HUDEP-2 (cell line): ENCODE data around the gene POLR2F.
"Not testable (repeated sequence)": the region's sequence is repeated elsewhere in the genome, so short reads cannot be mapped to it uniquely, and the experiment has no call there.

ENCODE experiments used
- DNase-seq, 76 experiments: peaks; one replicate each; lab custom pipeline; 2025; ENCODE audit not compliant: unreplicated experiment in 76 of 76; lab: John Stamatoyannopoulos, UW

POLR2F gene

DNA sequence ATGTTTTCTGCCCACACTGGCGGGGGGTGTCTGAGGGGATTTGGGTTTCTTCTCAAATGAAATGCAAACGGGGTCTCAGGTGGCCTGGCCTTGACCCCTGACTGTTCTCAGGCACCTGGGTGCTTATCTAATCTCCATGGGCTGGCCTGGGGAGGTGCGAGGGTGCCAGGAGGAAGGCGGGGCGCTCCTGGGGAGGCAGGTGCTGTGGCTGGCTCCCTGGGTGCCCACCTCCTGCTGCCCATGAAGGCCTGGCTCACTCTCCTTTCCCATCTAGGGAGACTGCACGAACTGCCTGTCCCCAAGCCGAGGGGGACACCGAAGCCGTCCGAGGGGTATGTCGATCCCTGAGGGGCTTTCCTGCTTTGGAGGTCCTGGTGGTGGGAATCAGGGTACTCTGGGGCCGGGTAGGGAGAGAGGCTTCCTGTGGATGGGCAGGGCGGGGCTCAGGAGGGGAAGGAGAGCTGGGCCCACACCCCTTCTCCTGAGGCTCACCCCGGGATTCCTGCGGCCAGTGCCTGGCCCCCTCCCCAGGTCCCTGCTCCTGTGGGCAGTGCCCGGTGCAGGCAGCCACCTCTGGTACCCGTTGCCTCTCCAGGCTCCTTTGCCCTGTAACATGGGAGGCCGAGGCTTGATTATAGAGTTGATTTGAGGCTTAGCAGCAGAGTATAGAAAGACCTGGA lies 29.0 kb upstream of the POLR2F start:
- DNase-seq = no peak

DNA sequence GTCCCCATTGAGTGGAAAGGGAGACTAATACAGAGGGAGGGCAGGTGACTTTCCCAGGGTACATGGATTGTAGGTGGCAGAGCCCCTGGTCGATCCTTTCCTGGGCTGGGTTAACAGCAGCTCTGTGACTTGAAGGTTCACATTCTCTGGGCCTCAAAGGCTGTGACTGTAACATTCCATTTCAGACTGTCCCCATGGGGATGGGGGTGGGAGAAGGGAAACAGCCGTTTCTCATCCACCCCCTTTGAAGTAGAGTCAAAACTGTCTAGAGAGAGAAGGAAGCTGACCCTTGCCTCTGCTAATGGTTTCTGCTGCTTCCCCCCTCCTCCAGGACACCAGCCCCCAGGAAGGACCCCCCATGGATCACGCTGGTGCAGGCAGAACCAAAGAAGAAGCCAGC lies 28.2 kb upstream of the POLR2F start:
- DNase-seq = no peak

DNA sequence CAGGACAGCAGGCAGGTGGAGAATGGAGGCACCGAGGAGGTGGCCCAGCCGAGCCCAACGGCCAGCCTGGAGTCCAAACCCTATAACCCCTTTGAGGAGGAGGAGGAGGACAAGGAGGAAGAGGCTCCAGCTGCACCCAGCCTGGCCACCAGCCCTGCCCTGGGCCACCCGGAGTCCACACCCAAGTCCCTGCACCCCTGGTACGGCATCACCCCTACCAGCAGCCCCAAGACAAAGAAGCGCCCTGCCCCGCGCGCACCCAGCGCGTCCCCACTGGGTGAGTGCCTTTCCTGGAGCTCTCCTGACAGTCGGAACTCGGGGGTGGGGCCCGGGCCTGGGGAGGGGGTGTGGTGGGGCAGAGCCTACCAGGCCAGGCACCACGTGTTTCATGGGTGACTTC lies 27.7 kb upstream of the POLR2F start:
- no peak for DNase-seq

DNA sequence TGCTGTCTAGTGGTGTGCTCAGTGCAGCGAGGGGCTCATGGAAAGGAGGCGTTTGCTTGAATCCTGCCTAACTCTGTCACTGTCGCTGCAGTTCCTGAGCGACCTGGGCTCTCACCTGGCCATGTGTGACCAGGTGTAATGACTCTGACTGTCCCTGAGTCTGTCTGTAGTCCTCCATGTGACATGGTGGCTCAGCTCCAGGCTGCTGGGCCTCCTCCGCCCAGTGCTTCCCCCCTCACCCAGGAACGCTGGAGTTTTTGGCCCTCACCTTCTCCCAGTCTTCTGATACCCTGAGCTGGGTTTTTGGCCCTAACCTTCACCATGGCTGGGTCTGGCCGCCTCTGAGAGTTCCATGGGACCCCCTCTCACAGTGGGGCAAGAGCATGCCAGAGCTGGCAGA lies 27.1 kb upstream of the POLR2F start:
- peak in 1 of 76 experiments; percentile 21 for DNase-seq

DNA sequence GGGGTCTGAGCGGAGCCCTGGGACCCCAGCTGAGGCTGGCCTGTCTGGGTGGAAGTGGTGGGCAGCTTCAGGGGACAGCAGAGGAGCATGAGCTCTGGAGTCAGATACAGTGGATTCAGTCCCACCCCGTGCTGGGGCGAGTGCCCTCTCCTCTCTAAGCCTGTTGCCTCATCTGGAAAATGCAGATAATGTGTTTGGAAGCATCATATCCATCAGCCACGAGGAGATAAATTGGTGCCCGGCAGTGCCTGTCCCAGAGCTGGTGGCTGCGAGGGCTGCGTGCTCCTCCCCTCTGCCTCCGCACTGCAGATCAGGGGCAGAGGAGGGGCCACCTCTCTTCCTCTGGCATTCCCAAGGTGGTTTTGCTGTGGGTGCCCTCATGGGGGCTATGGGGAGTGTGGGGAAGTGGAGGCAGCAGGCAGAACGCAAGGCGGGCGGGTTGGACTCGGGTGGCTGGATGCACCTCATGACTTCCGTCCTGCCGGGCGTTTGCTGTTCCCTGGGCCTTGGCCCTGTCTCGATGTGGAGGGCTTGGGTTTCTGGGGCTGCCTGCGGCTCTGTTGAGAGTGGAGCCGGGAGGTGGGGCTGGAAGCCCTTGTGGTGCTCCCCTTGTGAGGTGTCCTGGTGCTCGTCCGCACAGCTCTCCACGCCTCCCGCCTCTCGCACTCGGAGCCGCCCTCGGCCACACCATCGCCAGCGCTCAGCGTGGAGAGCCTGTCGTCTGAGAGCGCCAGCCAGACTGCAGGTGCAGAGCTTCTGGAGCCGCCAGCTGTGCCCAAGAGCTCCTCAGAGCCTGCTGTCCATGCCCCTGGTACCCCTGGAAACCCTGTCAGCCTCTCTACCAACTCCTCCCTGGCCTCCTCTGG lies 26.5 kb upstream of the POLR2F start:
- peak in 43 of 76 experiments; percentile 3 to 83 (median 54) for DNase-seq

DNA sequence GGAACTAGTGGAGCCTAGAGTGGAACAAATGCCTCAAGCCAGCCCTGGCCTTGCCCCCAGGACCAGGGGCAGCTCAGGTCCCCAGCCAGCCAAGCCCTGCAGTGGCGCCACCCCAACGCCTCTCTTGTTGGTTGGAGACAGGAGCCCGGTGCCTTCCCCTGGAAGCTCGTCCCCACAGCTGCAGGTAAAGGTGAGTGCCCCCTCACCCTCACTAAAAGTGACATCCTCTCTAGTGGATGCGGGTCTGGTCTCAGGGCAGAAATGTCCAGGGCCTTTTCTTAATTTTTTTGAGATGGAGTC lies 25.9 kb upstream of the POLR2F start:
- DNase-seq = no peak

DNA sequence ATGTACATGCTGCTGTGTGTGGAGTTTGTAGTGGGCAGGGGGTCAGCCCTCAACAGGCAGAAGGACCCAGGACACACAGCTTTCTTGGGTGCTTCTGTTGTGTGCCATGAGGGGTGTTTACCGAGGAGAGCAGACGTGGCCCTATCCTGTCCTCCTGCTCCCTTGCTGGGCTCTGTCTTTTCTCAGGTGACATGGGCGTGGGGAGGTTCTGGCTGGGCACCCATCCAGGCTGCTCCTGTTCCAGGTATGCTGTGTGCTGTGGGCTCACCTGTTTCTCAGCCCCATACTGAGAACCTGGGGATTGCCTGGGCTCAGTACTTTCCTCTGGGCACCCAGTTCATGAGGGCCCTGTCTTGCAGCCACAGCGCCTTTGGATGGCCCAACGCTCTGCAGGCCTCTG lies 24.1 kb upstream of the POLR2F start:
- no peak for DNase-seq

DNA sequence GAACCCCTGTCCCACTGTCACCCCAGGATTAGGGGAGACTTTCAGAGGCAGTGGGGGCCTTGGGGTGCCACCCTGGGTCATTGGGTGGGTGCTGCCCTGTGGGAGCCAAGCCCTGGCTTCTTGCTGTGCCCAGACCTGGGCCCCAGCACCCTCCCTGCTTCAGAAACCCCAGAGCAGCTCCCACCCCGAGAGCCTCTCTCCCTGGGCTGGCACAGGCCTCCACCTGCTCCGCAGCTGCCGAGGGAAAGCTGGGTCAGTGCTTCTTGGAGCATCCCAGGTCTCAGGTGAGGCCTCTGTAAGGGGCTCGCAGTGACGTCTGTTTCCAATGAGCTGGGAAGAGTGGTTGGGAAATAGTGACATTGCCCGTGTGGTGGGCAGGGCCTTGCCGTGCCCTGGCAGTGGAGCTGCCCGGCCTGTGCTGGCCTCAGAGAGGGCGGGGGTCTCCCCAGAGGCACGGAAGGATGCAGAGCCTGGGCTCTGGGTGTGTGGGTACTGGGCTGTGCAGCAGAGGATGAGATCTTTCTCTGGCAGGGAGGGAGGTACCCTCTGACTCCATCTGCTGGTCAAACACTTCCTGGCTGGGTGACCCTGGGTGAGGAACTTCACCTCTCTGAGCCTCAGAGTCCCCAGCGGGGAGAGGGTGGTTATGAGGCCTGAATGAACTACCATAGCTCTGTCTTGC lies 23.1 kb upstream of the POLR2F start:
- DNase-seq = peak in 40 of 76 experiments; percentile 13 to 63 (median 37)

DNA sequence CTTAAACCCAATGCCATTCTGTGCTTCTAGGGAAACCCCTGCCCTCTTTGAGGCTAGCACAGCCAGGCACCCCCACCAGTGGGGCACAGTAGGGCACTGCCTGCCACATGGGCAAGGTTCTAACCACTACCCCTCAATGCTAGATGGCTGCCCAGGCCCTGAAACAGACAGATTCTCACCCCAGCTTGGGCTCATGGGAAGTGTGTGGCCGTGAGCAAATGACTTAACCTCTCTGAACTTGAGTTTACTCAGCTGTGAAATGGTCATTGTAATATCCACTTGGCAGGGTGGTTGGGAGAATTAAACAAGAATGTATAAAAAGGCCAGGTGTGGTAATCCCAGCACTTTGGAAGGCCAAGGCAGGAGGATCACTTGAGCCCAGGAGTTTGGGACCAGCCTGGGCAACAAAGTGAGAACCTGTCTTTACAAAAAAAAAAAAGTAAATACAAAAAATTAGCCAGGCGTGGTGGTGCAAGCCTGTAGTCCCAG lies 22.5 kb upstream of the POLR2F start:
- no peak for DNase-seq

DNA sequence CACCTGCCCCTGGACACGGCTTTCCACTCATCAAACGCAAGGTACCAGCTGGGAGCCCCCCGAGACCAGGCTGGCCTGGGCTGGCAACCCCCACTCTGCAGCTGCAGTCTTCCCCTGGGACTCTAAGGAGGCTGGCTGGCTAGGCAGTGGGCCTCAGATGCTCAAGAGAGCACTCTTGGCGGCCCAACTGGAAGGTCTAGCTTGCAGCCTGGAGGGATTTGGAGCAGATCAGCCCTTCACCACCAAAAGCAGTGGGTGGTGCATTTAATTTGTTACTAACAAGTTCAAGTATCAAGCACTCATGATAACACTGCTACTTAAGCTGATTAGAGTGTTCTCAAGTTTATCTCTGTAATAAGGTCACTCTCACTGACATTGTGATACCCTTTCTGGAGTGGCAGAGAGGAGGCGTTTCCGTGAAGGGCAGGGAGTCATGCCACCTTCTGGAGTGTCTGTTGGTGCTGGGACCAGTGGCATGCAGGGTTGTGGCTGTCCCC lies 21.6 kb upstream of the POLR2F start:
- DNase-seq = peak in 15 of 76 experiments; percentile 1 to 56 (median 17)

DNA sequence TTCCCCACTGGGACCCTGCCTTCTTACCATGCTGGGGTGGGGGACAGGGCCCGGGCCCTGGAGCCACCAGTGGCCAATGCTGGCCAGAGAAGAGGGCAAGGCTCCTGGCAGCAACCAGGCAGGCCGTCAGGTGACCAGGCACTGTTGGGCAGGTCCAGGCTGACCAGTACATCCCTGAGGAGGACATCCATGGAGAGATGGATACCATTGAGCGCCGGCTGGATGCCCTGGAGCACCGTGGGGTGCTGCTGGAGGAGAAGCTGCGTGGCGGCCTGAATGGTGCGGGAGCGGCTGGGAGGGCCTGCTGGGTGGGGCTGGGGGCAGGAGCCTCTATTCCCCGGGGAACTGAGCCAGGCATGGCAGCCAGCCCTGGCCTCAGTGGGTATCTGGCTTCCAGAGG lies 21.1 kb upstream of the POLR2F start:
- no peak for DNase-seq

DNA sequence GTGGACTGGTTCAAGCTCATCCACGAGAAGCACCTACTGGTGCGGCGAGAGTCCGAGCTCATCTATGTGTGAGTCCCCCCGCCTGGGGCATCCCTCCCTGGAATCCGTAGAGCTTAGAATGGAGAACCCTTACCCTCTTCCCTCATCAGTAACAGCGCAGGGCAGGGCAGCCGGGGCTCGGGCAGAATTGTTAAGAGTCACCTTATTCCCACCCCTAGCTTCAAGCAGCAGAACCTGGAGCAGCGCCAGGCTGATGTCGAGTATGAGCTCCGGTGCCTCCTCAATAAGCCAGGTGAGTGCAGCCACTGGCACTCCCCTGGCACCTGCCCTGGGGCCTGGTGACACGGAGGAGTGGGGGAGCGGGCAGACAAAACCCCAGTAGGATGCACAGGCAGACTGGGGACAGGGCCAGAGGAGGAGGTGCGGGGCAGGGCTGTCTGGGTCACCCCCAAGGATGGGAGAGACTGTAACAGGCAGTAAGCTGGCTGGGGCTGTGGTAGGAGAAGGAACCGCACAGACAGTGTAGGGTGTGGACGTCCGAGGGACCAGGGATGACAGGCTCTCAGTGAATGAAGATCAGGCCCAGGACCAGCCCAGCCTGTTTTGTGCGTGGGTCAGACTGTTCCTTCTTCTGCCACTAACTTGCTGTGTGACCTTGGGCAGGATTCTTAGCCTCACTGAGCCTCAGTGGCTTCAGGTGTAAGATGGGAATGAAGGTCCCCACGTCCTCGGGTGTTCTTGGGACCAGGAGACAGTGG lies 20.5 kb upstream of the POLR2F start:
- no peak for DNase-seq

DNA sequence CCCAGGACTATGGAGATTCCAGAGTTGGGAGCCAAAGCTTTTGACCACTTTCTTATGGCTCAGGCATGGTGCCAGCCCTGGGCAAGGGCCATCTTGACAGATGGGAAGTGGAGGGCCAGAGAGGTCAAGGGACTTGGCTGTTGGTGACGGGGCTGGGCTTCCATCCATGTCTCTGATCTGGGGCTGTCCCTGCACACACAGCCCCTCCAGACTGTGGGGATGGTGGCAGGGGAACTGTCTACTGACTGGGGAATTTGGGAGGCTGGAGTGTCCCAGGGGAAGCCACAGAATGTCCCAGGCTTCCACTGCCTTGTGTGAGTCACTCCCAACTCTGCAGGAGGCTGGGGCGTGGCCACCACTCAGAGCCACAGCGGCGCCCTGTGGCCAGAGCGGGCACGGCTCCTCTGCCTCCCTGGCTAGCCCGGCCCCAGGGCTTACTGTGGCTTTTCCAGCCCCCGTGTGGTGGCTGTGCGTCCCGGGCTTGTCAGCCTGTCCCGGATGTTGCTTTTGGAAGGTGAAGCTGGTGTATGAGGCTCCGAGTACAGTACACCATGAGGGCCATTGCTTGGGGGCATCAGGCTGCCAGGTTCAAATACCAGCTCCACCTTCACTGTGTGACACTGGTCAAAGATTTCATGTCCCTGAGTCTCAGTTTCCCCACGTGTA lies 19.7 kb upstream of the POLR2F start:
- peak in 73 of 76 experiments; percentile 30 to 92 (median 83) for DNase-seq

DNA sequence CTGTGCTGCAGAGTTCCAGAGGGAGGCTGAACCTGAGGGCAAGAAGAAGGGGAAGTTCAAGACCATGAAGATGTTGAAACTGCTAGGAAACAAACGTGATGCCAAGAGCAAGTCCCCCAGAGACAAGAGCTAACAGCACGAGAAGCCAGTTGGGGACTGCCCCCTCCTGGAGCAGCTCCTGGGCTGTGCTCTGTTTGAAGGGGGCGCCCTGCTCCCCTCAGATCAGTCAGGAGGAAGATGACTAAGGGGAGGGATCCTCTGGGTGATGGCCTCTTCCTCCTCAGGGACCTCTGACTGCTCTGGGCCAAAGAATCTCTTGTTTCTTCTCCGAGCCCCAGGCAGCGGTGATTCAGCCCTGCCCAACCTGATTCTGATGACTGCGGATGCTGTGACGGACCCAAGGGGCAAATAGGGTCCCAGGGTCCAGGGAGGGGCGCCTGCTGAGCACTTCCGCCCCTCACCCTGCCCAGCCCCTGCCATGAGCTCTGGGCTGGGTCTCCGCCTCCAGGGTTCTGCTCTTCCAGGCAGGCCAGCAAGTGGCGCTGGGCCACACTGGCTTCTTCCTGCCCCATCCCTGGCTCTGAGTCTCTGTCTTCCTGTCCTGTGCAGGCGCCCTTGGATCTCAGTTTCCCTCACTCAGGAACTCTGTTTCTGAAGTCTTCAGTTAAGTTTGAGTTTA lies 12.7 kb upstream of the POLR2F start:
- no peak for DNase-seq

DNA sequence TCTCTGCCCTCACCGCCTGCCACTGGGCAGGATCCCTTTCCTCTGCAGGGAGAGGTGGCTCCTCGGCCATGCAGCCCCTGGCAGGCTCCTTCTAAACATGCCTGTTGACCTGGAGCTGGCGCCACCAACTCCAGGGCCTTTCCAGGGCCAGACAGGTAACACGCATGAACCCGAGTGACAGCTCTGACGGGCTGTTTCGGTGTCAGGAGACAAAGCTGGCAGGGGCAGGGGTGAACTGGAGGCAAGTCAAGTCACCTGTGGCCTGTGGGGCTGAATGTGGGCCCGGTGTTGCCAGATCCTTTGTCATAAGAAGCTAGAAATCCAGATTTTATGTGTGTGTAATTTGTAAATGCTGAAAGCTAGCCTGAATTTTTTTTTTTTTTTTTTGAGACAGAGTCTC lies 11.4 kb upstream of the POLR2F start:
- DNase-seq = no peak

DNA sequence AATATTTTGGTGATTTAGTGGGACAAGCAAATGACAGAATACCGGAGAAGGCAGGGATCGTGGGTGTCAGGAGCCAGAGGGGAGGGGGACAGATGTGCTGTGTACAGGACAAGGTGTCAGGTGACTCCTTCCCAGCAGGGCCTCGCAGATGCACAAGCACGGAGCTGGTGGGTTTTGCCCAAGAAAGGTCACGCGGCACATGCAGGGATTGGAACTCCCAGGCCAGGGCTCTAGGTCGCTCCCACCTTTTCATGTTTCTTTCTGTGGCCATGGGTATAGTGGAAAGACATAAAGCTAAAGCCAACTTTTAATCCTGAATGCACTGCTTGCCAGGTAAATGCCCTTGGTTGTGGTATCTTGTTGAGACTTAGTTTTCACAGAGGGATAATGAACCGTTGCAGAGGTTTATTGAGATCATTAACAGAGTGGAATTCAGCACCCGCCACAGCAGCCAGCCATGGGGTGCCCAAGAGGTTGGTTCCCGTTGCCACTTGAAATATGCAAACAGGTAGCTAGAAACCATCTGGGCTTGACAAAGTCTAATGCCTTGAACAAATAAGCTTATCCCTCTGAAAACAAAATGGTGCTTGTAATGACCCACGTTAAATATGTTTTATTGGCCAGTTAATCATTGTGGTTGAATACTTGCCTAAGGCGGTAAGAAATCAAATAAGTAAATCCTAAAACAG lies 10.2 kb upstream of the POLR2F start:
- no peak for DNase-seq

DNA sequence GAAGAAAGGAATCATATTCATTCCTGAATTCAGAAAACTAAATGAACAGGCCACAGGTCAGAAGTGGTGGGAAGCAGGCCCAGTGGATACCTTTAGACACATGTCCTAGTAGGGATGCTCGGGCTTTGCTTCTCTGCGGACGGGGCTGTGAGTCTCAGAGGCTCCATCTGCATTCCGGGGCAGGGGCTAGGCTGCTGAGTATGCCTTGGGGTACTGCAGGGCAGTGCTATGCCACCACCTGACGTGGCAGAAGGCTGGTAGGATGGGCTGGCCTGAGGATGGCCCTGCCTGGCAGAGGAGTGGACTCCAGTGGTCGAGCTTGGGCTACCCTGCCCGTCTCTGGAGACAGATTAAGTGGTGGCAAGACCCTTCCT lies 9.7 kb upstream of the POLR2F start:
- no peak for DNase-seq

DNA sequence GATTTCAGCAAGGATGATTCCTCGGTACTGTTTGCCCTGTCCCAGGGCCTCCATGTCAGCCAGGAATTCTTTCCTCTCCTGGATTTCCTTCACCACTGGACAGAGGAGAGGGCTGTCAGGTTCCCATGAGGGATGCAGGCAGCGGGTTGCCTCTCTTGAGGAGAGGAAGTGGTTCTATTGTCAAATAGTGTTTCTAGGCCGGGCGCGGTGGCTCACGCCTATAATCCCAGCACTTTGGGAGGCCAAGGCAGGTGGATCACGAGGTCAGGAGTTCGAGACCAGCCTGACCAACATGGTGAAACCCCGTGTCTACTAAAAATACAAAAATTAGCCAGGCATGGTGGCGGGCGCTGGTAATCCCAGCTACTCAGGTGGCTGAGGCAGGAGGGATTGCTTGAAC lies 9.1 kb upstream of the POLR2F start:
- DNase-seq = not testable (repeated sequence)
